Small intestine (tissue), 7 donors: ENCODE measurements around the gene STBD1. TPM values are rescaled to one million over a fixed set of nuclear protein-coding genes. Genes with fewer than 3 reads are reported as not detected.
"Not testable (repeated sequence)": the region's sequence is repeated elsewhere in the genome, so short reads cannot be mapped to it uniquely, and the experiment has no call there.

Source experiments
- DNase-seq, 2 donors: peaks; one replicate each; pipeline versions ENCODE4 v3.0.0 to v3.0.0-alpha.2; 2013
- FAIRE-seq: peaks from 2 replicates; lab custom pipeline; 2012; peaks lifted over from hg19 to GRCh38; lab: Jason Lieb, UNC
- H3K27ac ChIP-seq, 3 donors: one replicate each; pipeline ENCODE4 v1.5.1; 2013; ENCODE audit warnings: low read length in 2 of 3, mild to moderate bottlenecking in 2 of 3, control low read depth in 1 of 3, inconsistent platforms in 1 of 3, low read depth in 1 of 3, moderate library complexity in 1 of 3
- H3K27me3 ChIP-seq, 3 donors: one replicate each; pipeline ENCODE4 v1.6.1; 2013; ENCODE audit warnings: low read length in 3 of 3, inconsistent platforms in 1 of 3; ENCODE audit not compliant: control insufficient read depth in 3 of 3, insufficient read depth in 3 of 3
- H3K36me3 ChIP-seq, 3 donors: one replicate each; pipeline ENCODE4 v1.6.1; 2013; ENCODE audit warnings: low read length in 3 of 3, inconsistent platforms in 1 of 3, low read depth in 1 of 3, mild to moderate bottlenecking in 1 of 3, moderate library complexity in 1 of 3; ENCODE audit not compliant: control insufficient read depth in 3 of 3, insufficient read depth in 2 of 3
- H3K4me1 ChIP-seq, 3 donors: one replicate each; pipeline ENCODE4 v1.6.1; 2013; ENCODE audit warnings: low read length in 2 of 3, inconsistent platforms in 1 of 3, low read depth in 1 of 3, mild to moderate bottlenecking in 1 of 3, moderate library complexity in 1 of 3; ENCODE audit not compliant: control insufficient read depth in 3 of 3, insufficient read depth in 2 of 3
- H3K4me3 ChIP-seq, 3 donors: one replicate each; pipeline ENCODE4 v1.5.1; 2013; ENCODE audit warnings: low read length in 3 of 3, control low read depth in 1 of 3, inconsistent platforms in 1 of 3, low read depth in 1 of 3, mild to moderate bottlenecking in 1 of 3, moderate library complexity in 1 of 3
- H3K9me3 ChIP-seq, 2 donors: one replicate each; pipeline ENCODE4 v1.6.1; 2013; ENCODE audit warnings: low read depth in 1 of 2, low read length in 1 of 2; ENCODE audit not compliant: control insufficient read depth in 2 of 2, insufficient read depth in 1 of 2
- WGBS, 3 donors: extraction: QIAGEN DNeasy Blood & Tissue Kit; methylation state at CpG; one replicate each; pipeline ENCODE4 v1.1.7; 2013; 5-methylcytosine and 5-hydroxymethylcytosine counted together
- polyA plus RNA-seq, 4 donors: library from polyadenylated mRNA; stranded (reverse) in 3 of 4; unstranded in 1 of 4; fragments of 200-250 nt in 3 of 4; fragments of 120-200 nt in 1 of 4; gene quantifications; one replicate each; pipeline versions ENCODE4 v1.2.1 to v1.2.3, GENCODE V29; 2013
- donor health status: healthy with polysubstance abuse.
- donor health status: control.
- donor health status: control.
- donor health status: Bipolar disorder and iron deficiency.
- donor health status: healthy.

Gene STBD1
- polyA plus RNA-seq, 4 donors = 4.9 to 22.8 (median 8.9) TPM

DNA sequence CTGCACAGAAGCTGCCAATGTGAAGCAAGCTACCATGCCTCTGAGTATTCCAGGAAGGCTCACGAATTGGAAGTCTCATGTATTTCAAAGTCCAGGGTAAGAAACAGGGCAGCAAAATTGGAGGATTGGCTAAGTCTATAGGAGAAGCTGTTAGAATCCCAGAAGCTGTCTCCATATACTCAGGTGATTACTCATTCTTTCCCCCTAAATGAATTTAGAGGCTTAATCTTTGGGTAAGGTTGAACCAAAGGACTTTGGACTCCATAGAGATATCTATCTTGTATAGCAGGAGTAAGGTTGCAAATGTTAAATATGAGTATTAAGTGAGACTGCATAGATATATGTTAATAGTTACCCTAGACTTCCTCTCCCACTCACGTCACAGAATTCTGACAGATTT lies 36.3 kb downstream of the STBD1 start:
- FAIRE-seq (no peak), DNase-seq (peak; percentile 18 to 63)
- Histone ChIP-seq H3K27me3 (no peaks in the 10 kb centered on the region), H3K36me3 (no peaks in the 10 kb centered on the region), H3K27ac (no peak overlapping the region), H3K4me3 (no peak overlapping the region), H3K4me1 (peaks cover 0 to 10% (median 0%) of the 10 kb centered on the region in 3 donors), H3K9me3 (peaks cover 0 to 5% of the 10 kb centered on the region in 2 donors)
- 7 to 47% (median 40%) methylated on average over 2 of the region's 2 CpGs for WGBS, 3 donors

DNA sequence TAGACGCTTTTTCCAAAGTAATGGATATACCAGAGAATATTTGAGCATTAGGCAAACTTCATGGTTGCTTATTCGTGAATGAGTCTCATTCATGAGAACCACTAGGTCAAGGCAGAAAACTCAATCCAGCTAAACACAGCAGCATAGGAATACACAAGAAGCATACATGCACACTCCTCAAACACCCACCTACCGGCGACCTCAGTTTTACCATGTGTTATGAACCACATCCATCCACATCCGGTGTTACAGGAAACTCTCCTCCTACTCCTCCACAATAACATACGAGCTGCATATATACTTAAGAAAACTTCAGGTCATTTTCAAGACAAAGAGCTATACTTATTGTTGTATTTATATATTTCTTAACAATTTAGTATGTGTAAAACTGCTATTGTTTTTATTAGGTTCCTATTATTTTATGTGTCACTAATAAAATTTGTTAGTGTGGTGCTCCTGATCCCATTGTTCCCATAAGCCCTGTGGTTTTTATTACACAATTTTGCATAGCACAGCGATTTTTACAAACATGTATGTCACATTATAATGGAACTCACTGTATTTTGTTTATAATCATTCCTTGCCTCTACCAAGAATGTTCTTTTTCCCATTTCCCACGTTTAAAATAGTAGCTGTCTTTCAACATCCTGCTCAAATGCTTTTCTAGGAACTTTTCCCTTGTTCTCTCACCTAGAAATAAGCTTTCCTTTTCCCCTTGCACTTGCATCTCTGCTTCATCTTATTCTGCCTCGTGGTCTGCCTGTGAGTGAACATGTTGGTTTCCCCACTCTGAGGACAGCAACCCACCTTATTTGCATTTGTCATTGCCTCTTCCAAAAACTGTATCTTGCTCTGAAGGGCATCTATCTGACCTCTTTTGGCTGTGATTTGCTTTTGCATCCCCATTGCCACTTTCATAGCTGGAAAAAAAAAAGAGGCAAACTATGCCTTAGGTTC lies 48.3 kb downstream of the STBD1 start:
- DNase-seq (peak in 1 of 2 donors; percentile 23), FAIRE-seq (no peak)
- Histone ChIP-seq H3K4me3 (no peak overlapping the region), H3K27ac (no peak overlapping the region), H3K36me3 (no peaks in the 10 kb centered on the region), H3K27me3 (no peaks in the 10 kb centered on the region), H3K9me3 (peaks cover 0 to 6% of the 10 kb centered on the region in 2 donors), H3K4me1 (no peaks in the 10 kb centered on the region)
- WGBS, 3 donors = 57 to 71% (median 66%) methylated on average over 9 of the region's 9 CpGs

DNA sequence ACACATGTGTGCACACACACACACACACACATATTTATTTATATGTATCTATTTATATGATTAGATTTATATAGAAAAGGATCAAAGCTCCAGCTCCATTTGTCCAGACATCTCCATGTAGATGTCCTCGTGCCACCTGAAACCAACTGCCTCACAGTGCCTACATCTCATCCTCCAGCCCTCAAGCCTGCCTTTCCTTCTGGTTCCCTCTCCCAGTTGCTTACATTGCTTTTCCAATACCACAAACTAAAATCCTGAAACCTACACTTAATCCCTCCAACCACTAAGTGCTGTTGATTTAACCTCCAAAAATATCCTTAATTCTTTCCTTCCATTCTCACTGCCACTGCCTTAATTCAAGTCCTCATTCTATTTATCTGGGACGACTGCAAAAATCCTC lies 51.4 kb downstream of the STBD1 start:
- DNase-seq (no peak), FAIRE-seq (no peak)

DNA sequence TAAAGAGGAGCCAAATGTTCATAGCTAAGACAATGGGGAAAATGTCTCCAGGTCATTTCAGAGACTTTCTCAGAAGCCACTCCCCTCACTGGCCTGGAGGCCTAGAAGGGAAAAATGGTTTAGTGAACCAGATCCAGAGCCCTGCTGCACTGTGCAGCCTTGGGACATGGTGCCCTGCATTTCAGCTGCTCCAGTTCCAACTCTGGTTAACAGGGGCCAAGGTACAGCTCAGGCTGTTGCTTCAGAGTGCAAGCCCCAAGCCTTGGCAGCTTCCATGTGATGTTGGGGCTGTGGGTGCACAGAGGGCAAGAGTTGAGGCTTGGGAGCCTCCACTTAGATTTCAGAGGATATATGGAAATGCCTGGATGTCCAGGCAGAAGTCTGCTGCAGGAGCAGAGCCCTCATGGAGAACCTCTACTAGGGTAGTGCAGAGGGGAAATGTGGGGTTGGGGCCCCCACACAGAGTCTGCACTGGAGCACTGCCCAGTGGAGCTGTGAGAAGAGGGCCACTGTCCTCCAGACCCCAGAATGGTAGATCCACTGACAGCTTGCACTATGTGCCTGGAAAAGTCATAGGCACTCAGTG lies 53.4 kb downstream of the STBD1 start:
- H3K9me3 ChIP-seq = peaks cover 0 to 21% of the 10 kb centered on the region in 2 donors
- not testable (repeated sequence) for H3K27ac ChIP-seq, FAIRE-seq, H3K36me3 ChIP-seq, H3K4me1 ChIP-seq, DNase-seq, H3K27me3 ChIP-seq, H3K4me3 ChIP-seq

More for the DNA sequence above, 51.4 kb downstream of the STBD1 start:
- Histone ChIP-seq H3K27ac (no peak overlapping the region), H3K36me3 (no peaks in the 10 kb centered on the region), H3K4me3 (no peak overlapping the region), H3K9me3 (peaks cover 0 to 19% of the 10 kb centered on the region in 2 donors), H3K27me3 (no peaks in the 10 kb centered on the region), H3K4me1 (no peaks in the 10 kb centered on the region)
- WGBS, 3 donors = 80 to 84% (median 81%) methylated on average over 2 of the region's 2 CpGs

Other genes starting within 250 kb of the STBD1 start
- under 1 TPM in 3 of 4 donors, not detected in 1; 0.19 to 0.81 (median 0.60) TPM for gene ART3, start 232.0 kb upstream of the STBD1 start, polyA plus RNA-seq
- gene NUP54, start 158.3 kb upstream of the STBD1 start, polyA plus RNA-seq = 10 to 100 TPM; 13.5 to 45.6 (median 22.8) TPM
- 100 to 1,000 TPM in 1 of 4 donors, 10 to 100 TPM in 3; 27.7 to 247 (median 47.9) TPM for gene SCARB2, start 92.9 kb upstream of the STBD1 start, polyA plus RNA-seq
- gene FAM47E, start 55.0 kb upstream of the STBD1 start, polyA plus RNA-seq = 10 to 100 TPM in 1 of 4 donors, 1 to 10 TPM in 3; 1.8 to 24.7 (median 5.3) TPM
- under 1 TPM in 2 of 4 donors, not detected in 2; 0.03 to 0.15 TPM for gene CCDC158, start 114.4 kb downstream of the STBD1 start, polyA plus RNA-seq
- gene SHROOM3, start 128.5 kb downstream of the STBD1 start, polyA plus RNA-seq = 10 to 100 TPM; 21.6 to 52.5 (median 27.8) TPM